ENCODE results near the gene TSPAN9. TPM values are rescaled to one million over a fixed set of nuclear protein-coding genes. Genes with fewer than 3 reads are reported as not detected.
"Not testable (repeated sequence)": the region's sequence is repeated elsewhere in the genome, so short reads cannot be mapped to it uniquely, and the experiment has no call there.

TSPAN9 gene
- polyA plus RNA-seq, 1 of the 3 experiments (the other 2 are of a cell fraction) = 34.9 TPM

GRCh38 chr12:3065300-3065699 lies 11.9 kb upstream of the TSPAN9 start (continued):
- TF ChIP-seq, protein P1, sequence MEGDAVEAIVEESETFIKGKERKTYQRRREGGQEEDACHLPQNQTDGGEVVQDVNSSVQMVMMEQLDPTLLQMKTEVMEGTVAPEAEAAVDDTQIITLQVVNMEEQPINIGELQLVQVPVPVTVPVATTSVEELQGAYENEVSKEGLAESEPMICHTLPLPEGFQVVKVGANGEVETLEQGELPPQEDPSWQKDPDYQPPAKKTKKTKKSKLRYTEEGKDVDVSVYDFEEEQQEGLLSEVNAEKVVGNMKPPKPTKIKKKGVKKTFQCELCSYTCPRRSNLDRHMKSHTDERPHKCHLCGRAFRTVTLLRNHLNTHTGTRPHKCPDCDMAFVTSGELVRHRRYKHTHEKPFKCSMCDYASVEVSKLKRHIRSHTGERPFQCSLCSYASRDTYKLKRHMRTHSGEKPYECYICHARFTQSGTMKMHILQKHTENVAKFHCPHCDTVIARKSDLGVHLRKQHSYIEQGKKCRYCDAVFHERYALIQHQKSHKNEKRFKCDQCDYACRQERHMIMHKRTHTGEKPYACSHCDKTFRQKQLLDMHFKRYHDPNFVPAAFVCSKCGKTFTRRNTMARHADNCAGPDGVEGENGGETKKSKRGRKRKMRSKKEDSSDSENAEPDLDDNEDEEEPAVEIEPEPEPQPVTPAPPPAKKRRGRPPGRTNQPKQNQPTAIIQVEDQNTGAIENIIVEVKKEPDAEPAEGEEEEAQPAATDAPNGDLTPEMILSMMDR (IDR thresholded peaks at IDR 0.05) = no peak
- no peak for TF ChIP-seq GATA2 (CRISPR knock-in tag; IDR thresholded peaks at IDR 0.05)

DNA sequence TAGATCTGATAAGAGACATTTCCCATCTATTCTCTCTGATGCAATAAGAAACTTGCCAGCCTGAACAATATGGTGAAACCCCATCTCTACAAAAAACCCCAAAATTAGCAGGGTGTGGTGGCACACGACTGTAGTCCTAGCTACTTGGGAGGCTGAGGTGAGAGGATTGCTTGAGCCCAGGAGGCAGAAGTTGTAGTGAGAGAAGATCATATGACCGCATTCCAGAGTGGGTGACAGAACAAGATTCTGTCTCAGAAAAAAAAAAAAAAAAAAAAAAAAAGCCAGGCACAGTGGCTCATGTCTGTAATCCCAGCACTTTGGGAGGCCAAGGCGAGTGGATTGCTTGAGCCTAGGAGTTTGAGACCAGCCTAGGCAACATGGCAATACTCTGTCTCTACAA lies 11.3 kb upstream of the TSPAN9 start:
- H3K4me1 ChIP-seq (ENCODE audit: control insufficient read depth in 1 of 2, insufficient read depth in 2 of 2, low read depth in 1 of 2, low read length in 1 of 2); H3K9ac ChIP-seq; H3K79me2 ChIP-seq (ENCODE audit: insufficient read depth); H3K36me3 ChIP-seq (replicated peaks in 1 of 2; ENCODE audit: control insufficient read depth in 1 of 2, insufficient read depth in 2 of 2, low read length in 1 of 2); H2AFZ ChIP-seq (ENCODE audit: low read depth); H3F3A ChIP-seq (replicated peaks; ENCODE audit: insufficient read depth); H3K4me2 ChIP-seq; H4K20me1 ChIP-seq (ENCODE audit: insufficient read depth); H3K27ac ChIP-seq (ENCODE audit: low read depth in 2 of 2, low read length in 1 of 2); H3K27me3 ChIP-seq (ENCODE audit: insufficient read depth); H3K9me3 ChIP-seq; DNase-seq; POLR2A ChIA-PET; H3K4me3 ChIP-seq (ENCODE audit: low read depth in 2 of 2, low read length in 1 of 2); H3K9me2 ChIP-seq: not testable (repeated sequence)
- 67% methylated on average over 3 of the region's 3 CpGs for WGBS (ENCODE audit: low lambda C conversion rate)
- TF ChIP-seq, protein P2, sequence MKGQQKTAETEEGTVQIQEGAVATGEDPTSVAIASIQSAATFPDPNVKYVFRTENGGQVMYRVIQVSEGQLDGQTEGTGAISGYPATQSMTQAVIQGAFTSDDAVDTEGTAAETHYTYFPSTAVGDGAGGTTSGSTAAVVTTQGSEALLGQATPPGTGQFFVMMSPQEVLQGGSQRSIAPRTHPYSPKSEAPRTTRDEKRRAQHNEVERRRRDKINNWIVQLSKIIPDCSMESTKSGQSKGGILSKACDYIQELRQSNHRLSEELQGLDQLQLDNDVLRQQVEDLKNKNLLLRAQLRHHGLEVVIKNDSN (IDR thresholded peaks at IDR 0.05; ENCODE audit: borderline replicate concordance, low read depth) = 0 out of 2 replicates have a peak, but pooled peaks have one; percentile 9
- CTCF ChIA-PET = interaction anchor here (0.7 to 11.3 kb wide), 3 partner anchors 62 to 209 kb away, joined by 3 to 165 read pairs (median 8); no protein-coding TSS in a partner anchor

GRCh38 chr12:3069714-3070113 lies 7.5 kb upstream of the TSPAN9 start:
- Histone ChIP-seq H3K9ac (no peak overlapping the region), H3K4me1 (ENCODE audit: control insufficient read depth in 1 of 2, insufficient read depth in 2 of 2, low read depth in 1 of 2, low read length in 1 of 2) (peaks cover 0 to 3% of the 10 kb centered on the region in 2 experiments; a peak in 1 of 4 replicates), H3K9me2 (no peaks in the 10 kb centered on the region), H4K20me1 (ENCODE audit: insufficient read depth) (no peaks in the 10 kb centered on the region), H3F3A (replicated peaks; ENCODE audit: insufficient read depth) (no peaks in the 10 kb centered on the region), H3K79me2 (ENCODE audit: insufficient read depth) (no peaks in the 10 kb centered on the region), H3K4me2 (no peak overlapping the region), H2AFZ (ENCODE audit: low read depth) (no peak overlapping the region), H3K36me3 (replicated peaks in 1 of 2; ENCODE audit: control insufficient read depth in 1 of 2, insufficient read depth in 2 of 2, low read length in 1 of 2) (no peaks in the 10 kb centered on the region), H3K27me3 (ENCODE audit: insufficient read depth) (no peaks in the 10 kb centered on the region), H3K9me3 (no peaks in the 10 kb centered on the region), H3K4me3 (ENCODE audit: low read depth in 2 of 2, low read length in 1 of 2) (no peak overlapping the region), H3K27ac (ENCODE audit: low read depth in 2 of 2, low read length in 1 of 2) (no peak overlapping the region)
- DNase-seq = no peak
- ChIA-PET POLR2A (no interaction called here), CTCF (interaction anchor here (0.7 to 11.3 kb wide), 4 partner anchors 66 to 257 kb away, joined by 3 to 165 read pairs (median 3); no protein-coding TSS in a partner anchor)
- WGBS (ENCODE audit: low lambda C conversion rate) = 61% methylated on average over 4 of the region's 4 CpGs
- TF ChIP-seq GATA2 (CRISPR knock-in tag; IDR thresholded peaks at IDR 0.05) (no peak), EP300 (IDR thresholded peaks at IDR 0.05; ENCODE audit: borderline replicate concordance in 1 of 2, low read depth in 1 of 2, low read length in 1 of 2) (no peak), FOXJ3 (CRISPR knock-in tag; IDR thresholded peaks at IDR 0.05) (no peak), RXRA (IDR thresholded peaks at IDR 0.05; ENCODE audit: borderline replicate concordance, low read depth) (no peak), RFX5 (IDR thresholded peaks at IDR 0.05; ENCODE audit: low read length) (no peak), FOSL2 (IDR thresholded peaks at IDR 0.05; ENCODE audit: borderline replicate concordance, low read depth) (no peak), GABPA (IDR thresholded peaks at IDR 0.05; ENCODE audit: low read depth) (no peak), MAX (IDR thresholded peaks at IDR 0.05; ENCODE audit: low read depth) (no peak), POLR2AphosphoS5 (IDR thresholded peaks at IDR 0.05; ENCODE audit: low read depth, low read length) (no peak), NFIC (IDR thresholded peaks at IDR 0.05; ENCODE audit: borderline replicate concordance) (no peak), YY1 (IDR thresholded peaks at IDR 0.05; ENCODE audit: low read depth) (no peak)
- TF ChIP-seq, protein P3, sequence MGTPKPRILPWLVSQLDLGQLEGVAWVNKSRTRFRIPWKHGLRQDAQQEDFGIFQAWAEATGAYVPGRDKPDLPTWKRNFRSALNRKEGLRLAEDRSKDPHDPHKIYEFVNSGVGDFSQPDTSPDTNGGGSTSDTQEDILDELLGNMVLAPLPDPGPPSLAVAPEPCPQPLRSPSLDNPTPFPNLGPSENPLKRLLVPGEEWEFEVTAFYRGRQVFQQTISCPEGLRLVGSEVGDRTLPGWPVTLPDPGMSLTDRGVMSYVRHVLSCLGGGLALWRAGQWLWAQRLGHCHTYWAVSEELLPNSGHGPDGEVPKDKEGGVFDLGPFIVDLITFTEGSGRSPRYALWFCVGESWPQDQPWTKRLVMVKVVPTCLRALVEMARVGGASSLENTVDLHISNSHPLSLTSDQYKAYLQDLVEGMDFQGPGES (IDR thresholded peaks at IDR 0.05; ENCODE audit: low read depth, low read length) = no peak
- TF ChIP-seq, protein P1 (IDR thresholded peaks at IDR 0.05) = no peak
- TF ChIP-seq, protein P4, sequence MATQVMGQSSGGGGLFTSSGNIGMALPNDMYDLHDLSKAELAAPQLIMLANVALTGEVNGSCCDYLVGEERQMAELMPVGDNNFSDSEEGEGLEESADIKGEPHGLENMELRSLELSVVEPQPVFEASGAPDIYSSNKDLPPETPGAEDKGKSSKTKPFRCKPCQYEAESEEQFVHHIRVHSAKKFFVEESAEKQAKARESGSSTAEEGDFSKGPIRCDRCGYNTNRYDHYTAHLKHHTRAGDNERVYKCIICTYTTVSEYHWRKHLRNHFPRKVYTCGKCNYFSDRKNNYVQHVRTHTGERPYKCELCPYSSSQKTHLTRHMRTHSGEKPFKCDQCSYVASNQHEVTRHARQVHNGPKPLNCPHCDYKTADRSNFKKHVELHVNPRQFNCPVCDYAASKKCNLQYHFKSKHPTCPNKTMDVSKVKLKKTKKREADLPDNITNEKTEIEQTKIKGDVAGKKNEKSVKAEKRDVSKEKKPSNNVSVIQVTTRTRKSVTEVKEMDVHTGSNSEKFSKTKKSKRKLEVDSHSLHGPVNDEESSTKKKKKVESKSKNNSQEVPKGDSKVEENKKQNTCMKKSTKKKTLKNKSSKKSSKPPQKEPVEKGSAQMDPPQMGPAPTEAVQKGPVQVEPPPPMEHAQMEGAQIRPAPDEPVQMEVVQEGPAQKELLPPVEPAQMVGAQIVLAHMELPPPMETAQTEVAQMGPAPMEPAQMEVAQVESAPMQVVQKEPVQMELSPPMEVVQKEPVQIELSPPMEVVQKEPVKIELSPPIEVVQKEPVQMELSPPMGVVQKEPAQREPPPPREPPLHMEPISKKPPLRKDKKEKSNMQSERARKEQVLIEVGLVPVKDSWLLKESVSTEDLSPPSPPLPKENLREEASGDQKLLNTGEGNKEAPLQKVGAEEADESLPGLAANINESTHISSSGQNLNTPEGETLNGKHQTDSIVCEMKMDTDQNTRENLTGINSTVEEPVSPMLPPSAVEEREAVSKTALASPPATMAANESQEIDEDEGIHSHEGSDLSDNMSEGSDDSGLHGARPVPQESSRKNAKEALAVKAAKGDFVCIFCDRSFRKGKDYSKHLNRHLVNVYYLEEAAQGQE (IDR thresholded peaks at IDR 0.05; ENCODE audit: low read depth, low read length) = no peak

Measured in SK-N-SH (cell line).